PC-9 (cell line): Measurements from ENCODE around the gene NUDT3. TPM values are rescaled to one million over a fixed set of nuclear protein-coding genes. Genes with fewer than 3 reads are reported as not detected.

Experiments used
- BruUV-seq: library from RNA; stranded (reverse); fragments of 400-500 nt; replicated peaks from 2 replicates; lab custom pipeline; 2021; lab: Mats Ljungman, UMichigan
- CTCF ChIA-PET: fragments of 300-600 bp; sonication (Branson Sonifier 250); formaldehyde crosslinking; loops from one replicate; lab custom pipeline; 2022; ENCODE audit warnings: antibody characterized with exemption; lab: Charles Lee
- POLR2A ChIA-PET: fragments of 300-600 bp; sonication (Branson Sonifier 250); formaldehyde crosslinking; loops from one replicate; lab custom pipeline; 2022; ENCODE audit warnings: antibody characterized with exemption; ENCODE audit not compliant: unreplicated experiment; lab: Charles Lee
- DNase-seq, 2 experiments: peaks; one replicate each; pipeline versions ENCODE4 v3.0.0 to v3.0.0-alpha.2; 2015 to 2022; ENCODE audit warnings: mixed read lengths in 1 of 2
- H2AFZ ChIP-seq: fragments of 200-600 bp; sonication (generic); 2 replicates; pipeline ENCODE4 v1.8.1; 2017; ENCODE audit warnings: antibody characterized with exemption
- H3F3A ChIP-seq: fragments of 200-600 bp; sonication (generic); 2 replicates; pipeline ENCODE4 v1.8.1; 2017; ENCODE audit warnings: antibody characterized with exemption, mild to moderate bottlenecking, low read depth; ENCODE audit not compliant: insufficient read depth
- H3K27ac ChIP-seq: fragments of 200-600 bp; sonication (generic); 2 replicates; pipeline ENCODE4 v1.6.1; 2016; ENCODE audit warnings: mixed run types
- H3K27me3 ChIP-seq: fragments of 200-600 bp; sonication (generic); 2 replicates; pipeline ENCODE4 v1.6.1; 2016; ENCODE audit warnings: low read depth, mixed run types; ENCODE audit not compliant: insufficient read depth
- H3K36me3 ChIP-seq: fragments of 200-600 bp; sonication (generic); 2 replicates; pipeline ENCODE4 v1.6.1; 2016; ENCODE audit warnings: low read depth, mixed run types
- H3K4me1 ChIP-seq: fragments of 200-600 bp; sonication (generic); replicated peaks from 2 replicates; pipeline ENCODE4 v1.6.1; 2016; ENCODE audit warnings: mixed run types; ENCODE audit not compliant: insufficient read depth
- H3K4me2 ChIP-seq: fragments of 200-600 bp; sonication (generic); 2 replicates; pipeline ENCODE4 v1.6.1; 2017; ENCODE audit warnings: mixed run types
- H3K4me3 ChIP-seq: fragments of 200-600 bp; sonication (generic); 2 replicates; pipeline ENCODE4 v1.6.1; 2016; ENCODE audit warnings: mixed run types
- H3K79me2 ChIP-seq: fragments of 200-600 bp; sonication (generic); 2 replicates; pipeline ENCODE4 v1.6.1; 2017; ENCODE audit warnings: low read depth, mixed run types
- H3K9me2 ChIP-seq: fragments of 200-600 bp; sonication (generic); 2 replicates; pipeline ENCODE4 v1.8.1; 2017; ENCODE audit warnings: mild to moderate bottlenecking; ENCODE audit not compliant: insufficient read depth
- H3K9me3 ChIP-seq: fragments of 200-600 bp; sonication (generic); 2 replicates; pipeline ENCODE4 v1.8.1; 2016; ENCODE audit warnings: low read depth; ENCODE audit not compliant: insufficient read depth
- H4K20me1 ChIP-seq: fragments of 200-600 bp; sonication (generic); 2 replicates; pipeline ENCODE4 v1.8.1; 2017; ENCODE audit not compliant: insufficient read depth
- EZH2 ChIP-seq: fragments of 200-600 bp; sonication (generic); IDR thresholded peaks from 2 replicates; pipeline ENCODE4 v1.8.0; 2017; ENCODE audit warnings: antibody characterized with exemption, low read depth
- intact Hi-C: fragments of 100-400 bp; cut with micrococcal nuclease; formaldehyde crosslinking; loops from one replicate; pipeline ENCODE4 v1.10.0; 2022; ENCODE audit not compliant: unreplicated experiment
- total RNA-seq: library from RNA; stranded (reverse); gene quantifications from 2 replicates; pipeline ENCODE4 v1.2.3, GENCODE V29; 2021
- TF ChIP-seq, protein P1 (sequence below): fragments of 200-600 bp; sonication (generic); conservative IDR thresholded peaks from 2 replicates; pipeline ENCODE4 v1.6.1; 2017; ENCODE audit warnings: mixed run types, antibody characterized with exemption, mild to moderate bottlenecking, moderate library complexity

Gene NUDT3
- total RNA-seq, 1 experiment from 2014 or later = 19.1 TPM

GRCh38 chr6:34435916-34436315, 43.4 kb upstream of the NUDT3 start:
- H3K27ac ChIP-seq = no peak overlapping the region
- H3K4me1 ChIP-seq = peaks cover 9% of the 10 kb centered on the region; the same call in 1 of the 2 replicates
- H3K36me3 ChIP-seq = no peaks in the 10 kb centered on the region
- intact Hi-C loops = no loop called here
- H3K9me3 ChIP-seq = peaks cover under 1% of the 10 kb centered on the region; the same call in 1 of the 2 replicates
- no peaks in the 10 kb centered on the region for H3K9me2 ChIP-seq
- no peak overlapping the region for H3K4me3 ChIP-seq
- H3K79me2 ChIP-seq = no peaks in the 10 kb centered on the region
- ChIA-PET POLR2A (no interaction called here), CTCF (no interaction called here)
- H2AFZ ChIP-seq = no peak overlapping the region
- no peaks in the 10 kb centered on the region for H3K27me3 ChIP-seq
- TF ChIP-seq, protein P1, sequence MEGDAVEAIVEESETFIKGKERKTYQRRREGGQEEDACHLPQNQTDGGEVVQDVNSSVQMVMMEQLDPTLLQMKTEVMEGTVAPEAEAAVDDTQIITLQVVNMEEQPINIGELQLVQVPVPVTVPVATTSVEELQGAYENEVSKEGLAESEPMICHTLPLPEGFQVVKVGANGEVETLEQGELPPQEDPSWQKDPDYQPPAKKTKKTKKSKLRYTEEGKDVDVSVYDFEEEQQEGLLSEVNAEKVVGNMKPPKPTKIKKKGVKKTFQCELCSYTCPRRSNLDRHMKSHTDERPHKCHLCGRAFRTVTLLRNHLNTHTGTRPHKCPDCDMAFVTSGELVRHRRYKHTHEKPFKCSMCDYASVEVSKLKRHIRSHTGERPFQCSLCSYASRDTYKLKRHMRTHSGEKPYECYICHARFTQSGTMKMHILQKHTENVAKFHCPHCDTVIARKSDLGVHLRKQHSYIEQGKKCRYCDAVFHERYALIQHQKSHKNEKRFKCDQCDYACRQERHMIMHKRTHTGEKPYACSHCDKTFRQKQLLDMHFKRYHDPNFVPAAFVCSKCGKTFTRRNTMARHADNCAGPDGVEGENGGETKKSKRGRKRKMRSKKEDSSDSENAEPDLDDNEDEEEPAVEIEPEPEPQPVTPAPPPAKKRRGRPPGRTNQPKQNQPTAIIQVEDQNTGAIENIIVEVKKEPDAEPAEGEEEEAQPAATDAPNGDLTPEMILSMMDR = no peak
- TF ChIP-seq EZH2 = no peak
- no peak overlapping the region for H3K4me2 ChIP-seq
- H3F3A ChIP-seq = no peaks in the 10 kb centered on the region; the same call in 1 of the 2 replicates
- H4K20me1 ChIP-seq = no peaks in the 10 kb centered on the region
- no TSS peak for BruUV-seq
- peak in 1 of 2 experiments; percentile 54 for DNase-seq

DNA sequence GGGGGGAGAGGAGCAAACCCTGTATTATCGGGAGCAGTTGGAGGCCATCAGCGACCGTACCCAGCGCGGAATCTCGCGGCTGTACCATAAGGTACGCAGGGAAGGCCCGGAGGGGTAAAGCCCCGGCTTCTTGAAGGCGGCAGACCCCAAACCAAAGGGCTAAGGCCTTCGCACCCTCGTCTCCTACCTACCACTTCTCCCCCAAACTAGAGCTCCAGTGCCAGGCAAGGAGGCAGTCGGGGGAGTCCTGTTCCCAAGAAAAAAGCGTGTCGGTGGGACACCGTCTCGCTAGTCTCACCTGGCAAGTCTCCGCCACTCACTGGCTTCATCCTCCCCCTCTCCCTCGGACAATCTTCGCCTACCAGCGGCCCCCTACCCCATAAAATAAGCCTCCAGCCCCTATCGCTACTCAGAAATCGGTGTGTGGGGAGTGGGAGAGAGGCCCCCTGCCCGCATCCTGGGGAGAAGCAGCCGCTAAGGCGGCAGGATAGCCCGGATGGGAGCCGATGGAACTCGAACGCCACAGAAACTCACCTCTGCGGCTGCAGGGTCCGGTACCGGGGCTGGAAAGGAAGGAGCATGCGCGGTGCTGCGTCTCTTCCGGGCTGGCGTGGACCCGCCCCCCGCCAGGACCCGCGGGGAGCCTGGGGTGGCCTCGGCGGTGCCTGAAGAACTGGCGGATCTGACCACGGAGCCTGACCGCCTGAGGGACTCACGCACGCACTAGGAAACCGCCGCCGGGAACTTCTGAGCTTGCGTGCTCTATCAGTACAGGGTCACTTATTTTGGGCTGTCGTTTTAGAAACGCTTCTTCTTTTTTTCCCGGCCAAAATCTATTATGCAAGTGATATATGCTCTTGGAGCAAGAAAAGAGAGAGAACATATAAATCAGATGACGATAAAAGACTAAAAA, 33.3 kb upstream of the NUDT3 start, which contains the start of gene RPS10:
RPS10 (minus strand) TSS at position 572 of the 913 bp plus-strand sequence. CDS start 848 bp downstream, outside the sequence.
- Histone ChIP-seq H3K4me1 (peaks cover 26% of the 10 kb centered on the region; the same call in 1 of the 2 replicates), H3K27me3 (no peaks in the 10 kb centered on the region), H3K9me2 (no peaks in the 10 kb centered on the region), H3K4me3 (peak within 1 kb of the TSS; percentile 94), H2AFZ (peak within 1 kb of the TSS; percentile 91), H3K36me3 (peaks cover 41% of the 10 kb centered on the region), H3K9me3 (peaks cover 3% of the 10 kb centered on the region; the same call in 1 of the 2 replicates), H3K79me2 (peaks cover 50% of the 10 kb centered on the region), H3K4me2 (peak within 1 kb of the TSS; percentile 92), H3F3A (peaks cover 53% of the 10 kb centered on the region), H3K27ac (peak within 1 kb of the TSS; percentile 88), H4K20me1 (peaks cover 44% of the 10 kb centered on the region)
- TSS peak; percentile 50 for BruUV-seq
- DNase-seq = peak; percentile 68 to 94
- CTCF ChIA-PET = interaction anchor here (0.5 to 0.7 kb wide), 3 partner anchors 115 to 1351 kb away, joined by 3 to 7 read pairs (median 4); partner anchors contain the start of gene CLPSL2
- TF ChIP-seq, protein P1 = no peak
- no peak for TF ChIP-seq EZH2
- POLR2A ChIA-PET = interaction anchor here (0.6 to 0.7 kb wide), 5 partner anchors 12 to 1059 kb away, joined by 3 to 10 read pairs (median 5); partner anchors contain the start of gene HMGA1
- intact Hi-C loops = no loop called here

DNA sequence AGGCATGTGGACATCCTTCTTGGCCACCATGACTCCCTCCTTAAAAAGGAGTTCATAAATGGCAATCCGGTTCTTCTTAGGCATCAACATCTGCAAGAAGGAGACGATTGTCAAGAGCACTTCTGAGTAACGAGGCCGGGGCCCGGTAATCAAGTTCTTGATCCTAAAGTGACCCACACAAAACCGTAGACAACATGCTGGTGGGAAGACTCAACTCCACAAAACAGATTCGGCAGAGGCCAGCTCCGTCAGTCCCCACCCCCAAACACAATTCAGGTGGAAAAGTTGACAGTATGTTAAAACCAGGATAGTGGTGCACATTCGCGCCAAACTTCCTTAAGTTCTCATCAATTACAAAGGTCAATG, 32.6 kb upstream of the NUDT3 start:
- Histone ChIP-seq H3K36me3 (peaks cover 46% of the 10 kb centered on the region), H4K20me1 (peaks cover 50% of the 10 kb centered on the region), H3K9me3 (no peaks in the 10 kb centered on the region), H3K4me1 (peaks cover 26% of the 10 kb centered on the region; the same call in 1 of the 2 replicates), H3F3A (peaks cover 60% of the 10 kb centered on the region), H3K9me2 (no peaks in the 10 kb centered on the region), H3K4me2 (peak overlapping the region; percentile 92), H3K27me3 (no peaks in the 10 kb centered on the region), H2AFZ (no peak overlapping the region), H3K4me3 (peak overlapping the region; percentile 94), H3K79me2 (peaks cover 52% of the 10 kb centered on the region), H3K27ac (peak overlapping the region; percentile 88)
- TF ChIP-seq EZH2 = no peak
- TF ChIP-seq, protein P1 = no peak
- POLR2A ChIA-PET = interaction anchor here (0.6 to 0.7 kb wide), 3 partner anchors 188 to 1060 kb away, joined by 3 to 6 read pairs (median 5); partner anchors contain the start of gene HMGA1
- BruUV-seq = no TSS peak
- CTCF ChIA-PET = no interaction called here
- no peak for DNase-seq
- intact Hi-C loops = no loop called here
